Liver (tissue), 3 donors: Measurements from ENCODE around the gene AMPH.
"Not testable (repeated sequence)": the region's sequence is repeated elsewhere in the genome, so short reads cannot be mapped to it uniquely, and the experiment has no call there.

Experiments
- ATF3 ChIP-seq: IDR thresholded peaks from 2 replicates; pipeline ENCODE4 v1.6.1; 2016; ENCODE audit warnings: antibody characterized with exemption
- CTCF ChIP-seq: fragments of 150-350 bp; IDR thresholded peaks from 2 replicates; pipeline ENCODE4 v1.5.1; 2017; ENCODE audit warnings: improper control_type of control experiment, low read depth, low read length; ENCODE audit not compliant: missing input control
- GABPA ChIP-seq, 2 donors: IDR thresholded peaks in 1 of 2; conservative IDR thresholded peaks in 1 of 2; 2 replicates each; pipeline ENCODE4 v1.6.1; 2016; ENCODE audit warnings: antibody characterized with exemption in 2 of 2, mild to moderate bottlenecking in 1 of 2, moderate library complexity in 1 of 2
- JUND ChIP-seq, 2 donors: IDR thresholded peaks; 2 replicates each; pipeline ENCODE4 v1.6.1; 2016; ENCODE audit warnings: antibody characterized with exemption in 2 of 2
- MAX ChIP-seq: IDR thresholded peaks from 2 replicates; pipeline ENCODE4 v1.6.1; 2016; ENCODE audit warnings: antibody characterized with exemption
- NR2F2 ChIP-seq: IDR thresholded peaks from 2 replicates; pipeline ENCODE4 v1.6.1; 2016; ENCODE audit warnings: antibody characterized with exemption
- RAD21 ChIP-seq, 2 donors: IDR thresholded peaks; 2 replicates each; pipeline ENCODE4 v1.6.1; 2016; ENCODE audit warnings: antibody characterized with exemption in 2 of 2, mild to moderate bottlenecking in 2 of 2
- SP1 ChIP-seq: IDR thresholded peaks from 2 replicates; pipeline ENCODE4 v1.6.1; 2018; ENCODE audit warnings: antibody characterized with exemption, mild to moderate bottlenecking
- TAF1 ChIP-seq: conservative IDR thresholded peaks from 2 replicates; pipeline ENCODE4 v1.6.1; 2016; ENCODE audit warnings: antibody characterized with exemption, mild to moderate bottlenecking
- YY1 ChIP-seq: IDR thresholded peaks from 2 replicates; pipeline ENCODE4 v1.6.1; 2016; ENCODE audit warnings: antibody characterized with exemption, mild to moderate bottlenecking
- donor health status: healthy.
- donor health status: healthy.

GRCh38 chr7:38350777-38351176, 280.4 kb downstream of the AMPH start:
- not testable (repeated sequence) for TF ChIP-seq ATF3; CTCF; JUND (IDR thresholded peaks at IDR 0.05); TAF1; GABPA (IDR thresholded peaks at IDR 0.05 in 1 of 2, conservative IDR thresholded peaks at IDR 0.05 in 1 of 2); MAX; RAD21 (IDR thresholded peaks at IDR 0.05); SP1; YY1; NR2F2
